ENCODE data around the gene MCF2L2.

DNA sequence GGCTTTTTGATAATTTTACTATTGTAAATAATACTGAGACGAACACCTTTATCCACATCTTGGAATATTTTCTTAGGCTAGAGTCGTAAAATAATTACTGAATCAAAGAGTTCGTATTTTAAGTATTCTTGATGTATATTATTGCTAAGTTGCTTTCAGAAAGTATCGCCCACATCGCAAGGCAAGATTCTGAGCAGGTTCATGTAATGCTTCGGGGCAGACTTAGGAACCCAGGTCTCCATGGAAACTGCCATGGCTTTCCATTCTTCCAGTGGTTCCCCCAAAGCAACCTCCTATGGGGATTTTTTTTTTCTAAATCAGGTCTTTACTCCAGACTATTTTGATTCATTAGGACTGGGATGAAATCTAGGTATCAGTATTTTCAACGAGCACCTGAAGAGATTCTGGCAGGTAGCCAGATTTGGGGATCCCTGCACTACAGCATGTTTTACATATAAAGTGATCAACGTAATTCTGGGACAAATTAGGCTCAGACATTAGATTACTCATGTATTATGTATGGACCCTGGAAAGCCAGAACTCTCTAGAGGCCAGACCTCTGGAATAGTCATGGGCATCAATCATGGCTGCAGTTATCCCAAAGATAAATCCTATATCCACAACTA, 88.8 kb downstream of the MCF2L2 start:
- no peak for TF ChIP-seq EZH2 (IDR thresholded peaks at IDR 0.05; ENCODE audit: borderline replicate concordance, insufficient read depth, low read depth, low read length, poor library complexity, severe bottlenecking)
- TF ChIP-seq, protein P1, sequence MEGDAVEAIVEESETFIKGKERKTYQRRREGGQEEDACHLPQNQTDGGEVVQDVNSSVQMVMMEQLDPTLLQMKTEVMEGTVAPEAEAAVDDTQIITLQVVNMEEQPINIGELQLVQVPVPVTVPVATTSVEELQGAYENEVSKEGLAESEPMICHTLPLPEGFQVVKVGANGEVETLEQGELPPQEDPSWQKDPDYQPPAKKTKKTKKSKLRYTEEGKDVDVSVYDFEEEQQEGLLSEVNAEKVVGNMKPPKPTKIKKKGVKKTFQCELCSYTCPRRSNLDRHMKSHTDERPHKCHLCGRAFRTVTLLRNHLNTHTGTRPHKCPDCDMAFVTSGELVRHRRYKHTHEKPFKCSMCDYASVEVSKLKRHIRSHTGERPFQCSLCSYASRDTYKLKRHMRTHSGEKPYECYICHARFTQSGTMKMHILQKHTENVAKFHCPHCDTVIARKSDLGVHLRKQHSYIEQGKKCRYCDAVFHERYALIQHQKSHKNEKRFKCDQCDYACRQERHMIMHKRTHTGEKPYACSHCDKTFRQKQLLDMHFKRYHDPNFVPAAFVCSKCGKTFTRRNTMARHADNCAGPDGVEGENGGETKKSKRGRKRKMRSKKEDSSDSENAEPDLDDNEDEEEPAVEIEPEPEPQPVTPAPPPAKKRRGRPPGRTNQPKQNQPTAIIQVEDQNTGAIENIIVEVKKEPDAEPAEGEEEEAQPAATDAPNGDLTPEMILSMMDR (IDR thresholded peaks at IDR 0.05) = no peak

Measured in B cell (primary cell).